Neural cell (in vitro differentiated cells): ENCODE measurements around the gene CHD2. TPM values are rescaled to one million over a fixed set of nuclear protein-coding genes. Genes with fewer than 3 reads are reported as not detected.

Source experiments
- H2AFZ ChIP-seq: fragments of 200-600, 300-800 bp; sonication (generic), shearing (Covaris generic); 2 replicates; pipeline ENCODE4 v1.6.0; 2014; ENCODE audit warnings: low read depth, mild to moderate bottlenecking, antibody characterized with exemption, low read length, moderate library complexity
- H3F3A ChIP-seq: fragments of 200-600 bp; shearing (Covaris generic); 2 replicates; pipeline ENCODE4 v1.6.1; 2016; ENCODE audit warnings: mild to moderate bottlenecking, moderate library complexity, mixed read lengths, antibody characterized with exemption, low read length; ENCODE audit not compliant: insufficient read depth, poor library complexity, severe bottlenecking
- H3K27ac ChIP-seq: fragments of 200-600, 300-800 bp; sonication (generic), shearing (Covaris generic); 2 replicates; pipeline ENCODE4 v1.5.1; 2014; ENCODE audit warnings: mild to moderate bottlenecking, low read length, moderate library complexity
- H3K27me3 ChIP-seq: fragments of 300-800, 200-600 bp; sonication (generic), shearing (Covaris generic); 2 replicates; pipeline ENCODE4 v1.6.0; 2014; ENCODE audit warnings: mild to moderate bottlenecking, low read depth, low read length, moderate library complexity; ENCODE audit not compliant: insufficient read depth
- H3K36me3 ChIP-seq: fragments of 300-800, 200-600 bp; sonication (generic), shearing (Covaris generic); 2 replicates; pipeline ENCODE4 v1.5.1; 2014; ENCODE audit warnings: mild to moderate bottlenecking, antibody characterized with exemption, low read length, moderate library complexity; ENCODE audit not compliant: insufficient read depth
- H3K4me2 ChIP-seq: fragments of 300-800, 200-600 bp; sonication (generic), shearing (Covaris generic); 2 replicates; pipeline ENCODE4 v1.6.0; 2014; ENCODE audit warnings: mild to moderate bottlenecking, low read length
- H3K4me3 ChIP-seq: fragments of 300-800, 200-600 bp; sonication (generic), shearing (Covaris generic); 2 replicates; pipeline ENCODE4 v1.5.1; 2014; ENCODE audit warnings: mild to moderate bottlenecking, low read length, moderate library complexity
- H3K79me2 ChIP-seq: fragments of 200-600 bp; shearing (Covaris generic); replicated peaks from 2 replicates; pipeline ENCODE4 v1.6.0; 2014; ENCODE audit warnings: mild to moderate bottlenecking, low read length, moderate library complexity; ENCODE audit not compliant: insufficient read depth
- H3K9ac ChIP-seq: fragments of 300-800, 200-600 bp; sonication (generic), shearing (Covaris generic); 2 replicates; pipeline ENCODE4 v1.6.1; 2016; ENCODE audit warnings: mild to moderate bottlenecking, low read length, mixed read lengths
- H3K9me2 ChIP-seq: fragments of 200-600 bp; shearing (Covaris generic); 2 replicates; pipeline ENCODE4 v1.6.1; 2016; ENCODE audit warnings: mild to moderate bottlenecking, low read length, mixed read lengths; ENCODE audit not compliant: insufficient read depth
- H3K9me3 ChIP-seq: fragments of 200-600, 300-800 bp; sonication (generic), shearing (Covaris generic); 2 replicates; pipeline ENCODE4 v1.6.1; 2016; ENCODE audit warnings: mild to moderate bottlenecking, mixed run types, low read length, moderate library complexity, mixed read lengths
- H4K20me1 ChIP-seq: fragments of 200-600 bp; shearing (Covaris generic); 2 replicates; pipeline ENCODE4 v1.6.1; 2016; ENCODE audit warnings: mild to moderate bottlenecking, mixed run types; ENCODE audit not compliant: insufficient read depth
- CTCF ChIP-seq: fragments of 450-650 bp; IDR thresholded peaks from 2 replicates; pipeline ENCODE4 v1.5.1; 2014; ENCODE audit warnings: antibody characterized with exemption, mild to moderate bottlenecking, moderate library complexity; ENCODE audit not compliant: poor library complexity, severe bottlenecking
- EP300 ChIP-seq: fragments of 450-650 bp; conservative IDR thresholded peaks from 2 replicates; pipeline ENCODE4 v1.6.1; 2014; ENCODE audit warnings: antibody characterized with exemption, mild to moderate bottlenecking, moderate library complexity; ENCODE audit not compliant: poor library complexity, severe bottlenecking
- EZH2 ChIP-seq: fragments of 200-600, 300-800 bp; shearing (Covaris generic), sonication (generic); IDR thresholded peaks from 2 replicates; pipeline ENCODE4 v1.6.1; 2014; ENCODE audit warnings: antibody characterized with exemption, low read length, borderline replicate concordance, mild to moderate bottlenecking; ENCODE audit not compliant: insufficient read depth, poor library complexity, severe bottlenecking
- MXI1 ChIP-seq: fragments of 450-650 bp; conservative IDR thresholded peaks from 2 replicates; pipeline ENCODE4 v1.6.1; 2014; ENCODE audit warnings: antibody characterized with exemption, mild to moderate bottlenecking; ENCODE audit not compliant: poor library complexity, severe bottlenecking
- POLR2AphosphoS5 ChIP-seq: IDR thresholded peaks from 2 replicates; pipeline ENCODE4 v1.6.1; 2012
- RAD21 ChIP-seq: fragments of 450-650 bp; conservative IDR thresholded peaks from 2 replicates; pipeline ENCODE4 v1.6.1; 2014; ENCODE audit warnings: antibody characterized with exemption, mild to moderate bottlenecking, moderate library complexity
- REST ChIP-seq: IDR thresholded peaks from 2 replicates; pipeline ENCODE4 v1.6.1; 2012; ENCODE audit warnings: borderline replicate concordance
- SMC3 ChIP-seq: fragments of 450-650 bp; conservative IDR thresholded peaks from 2 replicates; pipeline ENCODE4 v1.6.1; 2014; ENCODE audit warnings: antibody characterized with exemption, mild to moderate bottlenecking, moderate library complexity; ENCODE audit not compliant: poor library complexity
- TAF1 ChIP-seq: IDR thresholded peaks from 2 replicates; pipeline ENCODE4 v1.6.1; 2012; ENCODE audit warnings: low read depth
- polyA plus RNA-seq: library from polyadenylated mRNA; depleted of rRNA; stranded (reverse); fragments of >200 nt; gene quantifications from 2 replicates; pipeline ENCODE4 v1.2.3, GENCODE V29; 2014

The CHD2 gene
- polyA plus RNA-seq, 1 donor from 2014 or later: 113 TPM

- H3K4me2 ChIP-seq: no peak overlapping the region
- peaks cover 42% of the 10 kb centered on the region for H3K36me3 ChIP-seq
- H3F3A ChIP-seq: no peaks in the 10 kb centered on the region
- H4K20me1 ChIP-seq: no peaks in the 10 kb centered on the region
- TF ChIP-seq EZH2 (no peak), MXI1 (no peak), CTCF (no peak), SMC3 (no peak), POLR2AphosphoS5 (no peak), EP300 (no peak), RAD21 (no peak), TAF1 (no peak), REST (no peak)
- no peak overlapping the region for H3K9ac ChIP-seq
- no peaks in the 10 kb centered on the region for H3K9me3 ChIP-seq
- H3K27me3 ChIP-seq: no peaks in the 10 kb centered on the region
- H3K4me3 ChIP-seq: no peak overlapping the region
- no peak overlapping the region for H3K27ac ChIP-seq
- H3K9me2 ChIP-seq: no peaks in the 10 kb centered on the region
- peaks cover 30% of the 10 kb centered on the region for H3K79me2 ChIP-seq
- H2AFZ ChIP-seq: no peak overlapping the region
These were observed 30.7 kb downstream of the CHD2 start for GRCh38 chr15:92930776-92931175.

GRCh38 chr15:92932946-92933649, 33.0 kb downstream of the CHD2 start:
- Histone ChIP-seq H3K9ac (no peak overlapping the region), H3K79me2 (peaks cover 12% of the 10 kb centered on the region), H4K20me1 (no peaks in the 10 kb centered on the region), H3K9me3 (no peaks in the 10 kb centered on the region), H3K36me3 (peaks cover 31% of the 10 kb centered on the region), H3K27ac (no peak overlapping the region), H3K27me3 (no peaks in the 10 kb centered on the region), H3K4me2 (no peak overlapping the region), H3K9me2 (no peaks in the 10 kb centered on the region), H3K4me3 (no peak overlapping the region), H2AFZ (no peak overlapping the region), H3F3A (no peaks in the 10 kb centered on the region)
- TF ChIP-seq MXI1: no peak
- TF ChIP-seq CTCF: no peak
- no peak for TF ChIP-seq SMC3
- TF ChIP-seq TAF1: no peak
- TF ChIP-seq EZH2: no peak
- no peak for TF ChIP-seq REST
- no peak for TF ChIP-seq EP300
- no peak for TF ChIP-seq RAD21
- TF ChIP-seq POLR2AphosphoS5: no peak
